Activated CD8-positive, alpha-beta memory T cell treated with anti-CD3 and anti-CD28 coated beads for 4 hours (primary cell): Measurements from ENCODE around the gene COG5.
"Not testable (repeated sequence)": the region's sequence is repeated elsewhere in the genome, so short reads cannot be mapped to it uniquely, and the experiment has no call there.

Experiments
- DNase-seq, 2 donors: peaks; one replicate each; pipeline ENCODE4 v3.0.0-alpha.2; 2020; ENCODE audit warnings: low read depth in 2 of 2

COG5 gene

DNA sequence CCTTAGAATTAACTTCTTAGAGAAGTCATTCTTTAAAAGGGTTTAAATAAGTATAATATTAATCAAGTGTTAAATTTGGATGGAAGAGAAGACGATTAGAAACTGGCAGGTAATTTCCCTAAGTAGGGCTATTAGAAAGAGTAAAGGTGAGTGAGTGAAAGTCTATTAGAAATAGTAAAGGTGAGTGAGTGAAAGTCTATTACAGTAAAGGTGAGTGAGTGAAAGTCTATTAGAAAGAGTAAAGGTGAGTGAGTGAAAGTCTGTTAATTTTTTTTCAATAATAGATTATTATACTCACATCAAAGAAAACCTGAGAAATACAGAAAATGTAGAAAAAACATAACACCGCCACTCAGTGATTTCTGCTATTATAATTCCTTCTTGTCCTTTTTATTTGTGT, 405.7 kb downstream of the COG5 start:
- no peak for DNase-seq

DNA sequence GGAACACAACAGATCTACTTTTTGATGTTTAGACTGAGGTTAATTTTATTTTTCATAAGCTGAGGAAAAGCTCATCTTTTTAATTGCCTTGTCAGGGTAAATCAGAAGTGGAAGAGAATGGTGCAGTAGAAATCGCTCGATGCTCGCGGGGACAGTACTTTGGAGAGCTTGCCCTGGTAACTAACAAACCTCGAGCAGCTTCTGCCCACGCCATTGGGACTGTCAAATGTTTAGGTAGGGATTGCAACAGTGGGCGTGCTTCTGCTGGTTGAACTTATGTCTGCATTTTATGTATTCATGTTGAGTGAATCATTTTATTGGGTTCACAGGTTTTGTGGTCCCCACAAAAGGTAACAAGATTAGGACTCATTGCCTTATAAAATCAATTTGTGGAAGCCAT, 406.6 kb downstream of the COG5 start:
- DNase-seq: no peak

DNA sequence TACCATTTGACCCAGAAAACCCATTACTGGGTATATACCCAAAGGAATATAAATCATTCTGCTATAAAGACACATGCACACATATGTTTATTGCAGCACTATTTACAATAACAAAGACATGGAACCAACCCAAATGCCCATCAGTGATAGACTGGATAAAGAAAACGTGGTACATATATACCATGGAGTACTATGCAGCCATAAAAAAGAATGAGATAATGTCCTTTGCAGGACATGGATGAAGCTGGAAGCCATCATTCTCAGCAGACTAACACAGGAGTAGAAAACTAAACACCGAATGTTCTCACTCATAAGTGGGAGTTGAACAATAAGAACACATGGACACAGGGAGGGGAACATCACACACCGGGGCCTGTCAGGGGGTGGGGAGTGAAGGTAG, 408.0 kb downstream of the COG5 start:
- not testable (repeated sequence) for DNase-seq

DNA sequence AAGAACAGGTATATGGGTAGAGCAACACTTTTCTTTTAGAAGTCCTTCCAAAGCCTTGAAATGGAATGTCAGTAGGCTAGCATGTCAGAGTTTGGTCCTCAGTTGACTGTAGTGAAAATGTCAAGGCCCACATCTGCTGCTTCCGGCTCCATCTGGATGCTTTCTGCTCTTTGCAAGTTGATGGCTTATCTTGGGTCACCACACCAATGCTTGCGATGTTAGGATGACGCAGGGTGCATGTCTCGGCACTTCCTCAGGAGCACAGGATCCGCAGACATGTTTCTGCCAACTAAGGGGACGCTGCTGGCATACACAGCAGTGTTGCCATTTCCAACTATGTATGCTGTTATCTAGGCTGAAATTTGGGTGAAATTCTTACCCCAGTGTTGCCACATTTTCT, 408.9 kb downstream of the COG5 start:
- DNase-seq: no peak

DNA sequence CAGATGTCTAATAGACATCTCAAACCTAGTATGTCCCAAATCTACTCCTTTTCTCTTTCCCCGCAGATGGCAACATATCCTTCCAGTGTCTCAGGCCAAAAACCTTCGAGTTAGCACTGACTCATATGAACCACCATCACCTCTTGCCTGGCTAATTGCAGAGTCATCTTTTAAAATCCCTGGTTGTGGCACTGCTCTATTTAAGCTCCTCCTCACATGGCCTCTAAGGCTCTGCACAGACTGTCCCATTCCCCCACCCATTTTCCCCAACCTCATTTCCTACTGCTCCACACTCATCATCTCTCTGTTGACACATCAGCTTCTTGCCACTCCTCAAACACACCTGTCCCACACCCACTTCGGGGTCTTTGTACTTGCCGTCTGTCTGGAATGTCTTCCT, 411.7 kb downstream of the COG5 start:
- DNase-seq: no peak
